ENCODE measurements around the gene TDRD1. TPM values are rescaled to one million over a fixed set of nuclear protein-coding genes. Genes with fewer than 3 reads are reported as not detected.

Gene TDRD1
- not detected in 5 replicates for total RNA-seq (2022; extraction: Qiagen RNA extraction; ENCODE audit: low read depth)

DNA sequence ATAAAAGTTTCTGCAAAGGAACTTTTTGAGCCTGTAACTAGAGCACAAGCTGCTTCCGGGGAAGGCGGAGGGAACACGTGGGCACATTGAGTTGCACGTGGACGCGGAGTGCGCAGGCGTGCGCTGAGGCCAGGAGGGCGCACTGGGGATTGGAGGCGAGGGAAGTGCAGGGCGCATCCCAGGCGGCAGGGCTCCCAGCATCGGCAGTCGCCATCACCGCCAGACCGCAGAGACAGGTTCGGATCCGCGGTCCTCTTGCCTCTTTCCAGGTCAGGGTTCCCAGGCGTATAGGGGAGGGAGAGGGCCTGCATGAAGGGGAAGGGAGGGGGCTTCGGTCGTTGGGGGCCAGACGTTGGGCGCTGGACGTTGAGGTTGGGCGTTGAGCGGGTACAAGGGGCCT is at the start of gene TDRD1:
Gene TDRD1 (plus strand): TSS at position 206 of the 400 bp plus-strand sequence. CDS start 8,479 bp downstream, outside the sequence.

GRCh38 chr10:114173921-114174694 is 5.0 kb upstream of the TDRD1 start, which contains the start of gene CCDC186:
Gene CCDC186, minus strand, starts transcription at chr10:114174203. Its CDS starts 10,935 bp downstream, at chr10:114163268.

DNA sequence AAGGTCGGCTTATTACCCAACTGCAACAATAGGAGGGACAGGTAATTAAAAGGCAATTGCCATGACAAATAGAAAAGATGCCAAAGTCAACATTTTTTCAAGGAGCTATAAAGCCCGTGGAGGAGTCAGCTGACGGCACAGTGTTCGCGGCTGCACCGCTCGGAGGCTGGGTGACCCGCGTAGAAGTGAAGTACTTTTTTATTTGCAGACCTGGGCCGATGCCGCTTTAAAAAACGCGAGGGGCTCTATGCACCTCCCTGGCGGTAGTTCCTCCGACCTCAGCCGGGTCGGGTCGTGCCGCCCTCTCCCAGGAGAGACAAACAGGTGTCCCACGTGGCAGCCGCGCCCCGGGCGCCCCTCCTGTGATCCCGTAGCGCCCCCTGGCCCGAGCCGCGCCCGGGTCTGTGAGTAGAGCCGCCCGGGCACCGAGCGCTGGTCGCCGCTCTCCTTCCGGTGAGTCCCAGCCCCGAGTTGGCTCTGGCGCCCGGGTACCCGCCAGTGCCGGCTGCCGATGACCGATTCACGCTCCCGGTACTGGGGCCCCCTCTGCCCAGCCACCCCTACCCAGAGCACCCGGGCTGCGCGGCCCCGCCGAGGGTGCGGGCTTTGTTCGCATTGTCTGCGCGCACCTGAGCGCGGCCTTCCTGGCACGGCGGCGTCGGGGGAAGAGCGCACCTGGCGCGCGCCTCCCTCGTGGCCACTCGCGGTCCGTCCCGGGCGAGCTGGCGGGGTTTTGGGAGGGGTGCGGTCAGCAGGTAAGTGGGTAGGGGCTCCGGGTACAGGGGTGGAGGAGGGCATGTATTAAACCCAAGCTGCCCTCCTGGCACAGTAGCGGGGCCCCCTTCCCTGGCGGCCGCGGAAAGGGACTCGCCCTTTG is 60.2 kb downstream of the TDRD1 start, which contains the start of gene VWA2:
Gene VWA2 (plus strand): TSS at position 138 of the 877 bp plus-strand sequence. CDS start 9,460 bp downstream, outside the sequence.

Other genes with a start within 250 kb of the TDRD1 start
- 0.41 to 0.94 TPM (median 0.74 TPM) in 5 replicates for gene ADRB1, start 135.5 kb upstream of the TDRD1 start, total RNA-seq (2022; extraction: Qiagen RNA extraction; ENCODE audit: low read depth)
- gene CCDC186, start 5.2 kb upstream of the TDRD1 start, total RNA-seq (2022; extraction: Qiagen RNA extraction; ENCODE audit: low read depth): 4.1 to 6.7 TPM (median 5.1 TPM) in 5 replicates
- not detected in 5 replicates for gene VWA2, start 59.9 kb downstream of the TDRD1 start, total RNA-seq (2022; extraction: Qiagen RNA extraction; ENCODE audit: low read depth)
- 20.9 to 28.2 TPM (median 27.3 TPM) in 5 replicates for gene AFAP1L2, start 225.1 kb downstream of the TDRD1 start, total RNA-seq (2022; extraction: Qiagen RNA extraction; ENCODE audit: low read depth)